Fibroblast of lung (primary cell): ENCODE measurements around the gene ENOX1.

Experiments
- CTCF ChIP-seq, 2 donors: IDR thresholded peaks in 1 of 2; conservative IDR thresholded peaks in 1 of 2; 1 replicate in 1 of 2; 2 replicates in 1 of 2; pipeline ENCODE4 v1.5.1; 2011 to 2012; ENCODE audit warnings: low read length in 2 of 2, control low read depth in 1 of 2, inconsistent platforms in 1 of 2, low read depth in 1 of 2, mild to moderate bottlenecking in 1 of 2
- EZH2 ChIP-seq: IDR thresholded peaks from 2 replicates; pipeline ENCODE4 v1.5.1; 2012; ENCODE audit warnings: low read length, control low read depth, mild to moderate bottlenecking; ENCODE audit errors: missing control alignments

- TF ChIP-seq CTCF (conservative IDR thresholded peaks at IDR 0.05 in 1 of 2, IDR thresholded peaks at IDR 0.05 in 1 of 2; ENCODE audit: low read depth in 1 of 2, low read length in 2 of 2) (no peak), EZH2 (no peak)
Observed at GRCh38 chr13:43492311-43492710, 294.5 kb downstream of the ENOX1 start.
